ENCODE results near the gene PHF19.

PHF19 gene

DNA sequence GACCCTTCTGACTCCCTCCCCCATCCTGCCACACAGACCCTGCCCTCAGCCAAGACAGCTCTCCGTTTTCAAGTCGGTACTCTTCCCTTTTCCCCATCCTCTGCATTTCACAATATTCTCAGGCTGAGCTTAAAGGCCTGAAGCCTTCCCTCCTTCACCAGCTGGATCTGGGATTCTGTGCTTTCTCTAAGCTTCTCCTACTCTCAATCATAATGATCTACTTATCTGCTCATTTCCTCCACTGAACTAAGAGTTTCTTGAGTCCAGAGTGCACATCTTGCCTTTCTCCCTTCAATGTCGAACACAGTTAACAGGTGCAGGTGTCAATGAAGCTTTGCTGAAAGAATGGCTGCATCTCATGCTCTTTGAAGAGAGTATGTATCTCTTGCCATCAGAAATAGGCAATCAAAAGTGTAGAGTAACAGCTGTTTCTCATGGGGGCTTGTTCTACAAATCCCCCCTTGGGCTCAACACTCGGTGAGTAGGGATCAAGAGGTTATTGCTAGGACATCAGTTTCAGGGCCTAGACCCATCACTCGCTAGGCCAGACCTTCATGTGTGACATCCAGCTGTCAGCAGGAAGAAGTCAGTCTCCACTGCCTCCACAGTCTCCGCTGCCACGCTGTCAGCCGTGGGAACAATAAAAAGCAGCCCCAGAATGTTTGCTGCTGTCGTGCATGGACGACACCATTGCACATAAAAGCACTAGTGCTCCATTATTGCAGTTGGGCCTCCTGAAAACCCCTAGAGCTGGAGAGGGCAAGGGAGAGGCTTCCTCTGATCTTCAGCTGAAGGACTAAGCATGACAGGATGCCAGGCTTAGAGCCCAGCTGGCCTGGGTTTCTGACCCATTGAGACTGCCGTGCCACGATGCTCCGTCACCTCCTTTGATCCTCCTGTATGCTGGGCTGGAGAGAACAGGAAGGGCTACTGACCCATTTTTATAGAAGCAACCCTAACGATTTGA is 25.9 kb upstream of the PHF19 start:
- H3F3A ChIP-seq (ENCODE audit: control insufficient read depth, insufficient read depth) = peaks cover 30% of the 10 kb centered on the region
- TF ChIP-seq, protein P1, sequence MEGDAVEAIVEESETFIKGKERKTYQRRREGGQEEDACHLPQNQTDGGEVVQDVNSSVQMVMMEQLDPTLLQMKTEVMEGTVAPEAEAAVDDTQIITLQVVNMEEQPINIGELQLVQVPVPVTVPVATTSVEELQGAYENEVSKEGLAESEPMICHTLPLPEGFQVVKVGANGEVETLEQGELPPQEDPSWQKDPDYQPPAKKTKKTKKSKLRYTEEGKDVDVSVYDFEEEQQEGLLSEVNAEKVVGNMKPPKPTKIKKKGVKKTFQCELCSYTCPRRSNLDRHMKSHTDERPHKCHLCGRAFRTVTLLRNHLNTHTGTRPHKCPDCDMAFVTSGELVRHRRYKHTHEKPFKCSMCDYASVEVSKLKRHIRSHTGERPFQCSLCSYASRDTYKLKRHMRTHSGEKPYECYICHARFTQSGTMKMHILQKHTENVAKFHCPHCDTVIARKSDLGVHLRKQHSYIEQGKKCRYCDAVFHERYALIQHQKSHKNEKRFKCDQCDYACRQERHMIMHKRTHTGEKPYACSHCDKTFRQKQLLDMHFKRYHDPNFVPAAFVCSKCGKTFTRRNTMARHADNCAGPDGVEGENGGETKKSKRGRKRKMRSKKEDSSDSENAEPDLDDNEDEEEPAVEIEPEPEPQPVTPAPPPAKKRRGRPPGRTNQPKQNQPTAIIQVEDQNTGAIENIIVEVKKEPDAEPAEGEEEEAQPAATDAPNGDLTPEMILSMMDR (IDR thresholded peaks at IDR 0.05; ENCODE audit: low read depth, low read length, poor library complexity, severe bottlenecking) = no peak
- TF ChIP-seq EZH2phosphoT487 (IDR thresholded peaks at IDR 0.05; ENCODE audit: borderline replicate concordance, low read length) = no peak
- H3K27me3 ChIP-seq (ENCODE audit: control insufficient read depth, low read length) = no peaks in the 10 kb centered on the region
- no peaks in the 10 kb centered on the region for H4K20me1 ChIP-seq (ENCODE audit: control insufficient read depth, insufficient read depth, low read depth, low read length)
- no peaks in the 10 kb centered on the region for H3K9me3 ChIP-seq (ENCODE audit: control insufficient read depth, insufficient read depth, low read length)
- peak overlapping the region; percentile 53 for H3K4me3 ChIP-seq (ENCODE audit: low read length)
- H3K36me3 ChIP-seq (ENCODE audit: control insufficient read depth, low read length) = peaks cover 17% of the 10 kb centered on the region
- H3K9me2 ChIP-seq (replicated peaks; ENCODE audit: control insufficient read depth, low read length) = no peaks in the 10 kb centered on the region
- H3K4me1 ChIP-seq (ENCODE audit: control insufficient read depth, low read length) = peaks cover 86% of the 10 kb centered on the region
- H3K4me2 ChIP-seq (ENCODE audit: low read length) = peak overlapping the region; percentile 95
- no peaks in the 10 kb centered on the region; the same call in 1 of the 2 replicates for H3K79me2 ChIP-seq (ENCODE audit: control insufficient read depth, low read length)
- H3K27ac ChIP-seq (ENCODE audit: low read depth, low read length) = peak overlapping the region; percentile 94

DNA sequence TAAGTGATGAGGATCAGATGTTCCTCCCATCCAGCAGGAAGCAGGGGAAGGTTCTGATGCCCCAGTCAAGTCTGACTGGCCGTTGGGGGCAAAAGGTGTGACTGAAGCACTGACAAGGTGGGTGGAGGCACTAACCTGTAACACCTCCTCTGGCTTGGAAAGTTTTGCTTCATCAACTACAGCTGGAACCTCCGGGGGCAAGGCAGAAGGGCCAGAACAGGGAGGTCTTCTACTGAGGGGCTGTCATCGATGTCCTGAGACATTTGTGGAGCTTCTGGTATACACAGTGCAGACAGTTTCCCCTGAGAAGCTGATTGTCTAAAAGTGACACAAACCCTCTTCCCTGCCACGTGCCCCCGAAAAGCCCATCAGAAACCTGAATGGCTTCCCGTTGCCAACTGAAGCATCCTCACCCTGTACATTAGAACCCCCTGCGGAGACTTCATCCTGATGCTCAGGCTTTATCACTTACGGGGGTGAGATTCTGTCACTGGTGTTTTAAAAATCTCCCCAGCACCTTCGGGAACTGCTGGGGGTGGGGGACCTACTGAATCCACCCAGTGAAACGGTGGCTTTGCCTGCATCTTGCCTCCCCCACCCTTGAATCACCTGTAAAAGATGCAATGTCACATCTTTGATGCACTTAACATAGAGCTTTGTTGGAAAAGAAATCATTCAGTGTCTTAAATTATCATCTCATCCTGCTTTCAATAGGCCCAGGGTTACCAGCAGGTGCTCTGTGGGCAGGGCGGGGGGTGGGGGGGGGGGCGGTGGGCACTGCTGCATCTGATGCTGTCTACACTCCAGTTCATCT is 25.0 kb upstream of the PHF19 start:
- Histone ChIP-seq H3K4me2 (ENCODE audit: low read length) (peak overlapping the region; percentile 95), H3K9me3 (ENCODE audit: control insufficient read depth, insufficient read depth, low read length) (no peaks in the 10 kb centered on the region), H4K20me1 (ENCODE audit: control insufficient read depth, insufficient read depth, low read depth, low read length) (no peaks in the 10 kb centered on the region), H3K4me1 (ENCODE audit: control insufficient read depth, low read length) (peaks cover 95% of the 10 kb centered on the region), H3K36me3 (ENCODE audit: control insufficient read depth, low read length) (peaks cover 17% of the 10 kb centered on the region), H3F3A (ENCODE audit: control insufficient read depth, insufficient read depth) (peaks cover 30% of the 10 kb centered on the region), H3K4me3 (ENCODE audit: low read length) (peak overlapping the region; percentile 67), H3K27ac (ENCODE audit: low read depth, low read length) (peak overlapping the region; percentile 94), H3K27me3 (ENCODE audit: control insufficient read depth, low read length) (no peaks in the 10 kb centered on the region), H3K79me2 (ENCODE audit: control insufficient read depth, low read length) (no peaks in the 10 kb centered on the region; the same call in 1 of the 2 replicates), H3K9me2 (replicated peaks; ENCODE audit: control insufficient read depth, low read length) (no peaks in the 10 kb centered on the region)
- TF ChIP-seq EZH2phosphoT487 (IDR thresholded peaks at IDR 0.05; ENCODE audit: borderline replicate concordance, low read length) = no peak
- TF ChIP-seq, protein P1 (IDR thresholded peaks at IDR 0.05; ENCODE audit: low read depth, low read length, poor library complexity, severe bottlenecking) = no peak

DNA sequence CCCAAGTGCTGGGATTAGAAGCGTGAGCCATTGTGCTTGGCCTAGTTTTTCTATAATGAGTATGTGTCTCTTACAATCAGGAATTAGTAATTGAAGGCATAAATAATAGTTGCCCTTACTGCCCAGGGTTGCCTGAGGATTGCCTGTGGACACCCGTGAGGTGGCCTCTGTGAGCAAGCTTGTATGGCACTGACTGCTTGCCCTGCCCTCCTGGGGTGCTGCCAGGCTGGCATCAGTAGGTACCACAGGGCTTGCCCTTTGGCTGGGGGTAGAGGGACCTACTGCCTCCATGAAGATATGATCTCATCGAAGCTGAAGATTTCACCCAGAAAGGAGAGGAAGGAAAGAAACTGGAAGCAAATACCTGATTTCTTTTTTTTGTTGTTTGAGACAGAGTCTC is 23.8 kb upstream of the PHF19 start:
- H4K20me1 ChIP-seq (ENCODE audit: control insufficient read depth, insufficient read depth, low read depth, low read length) = no peaks in the 10 kb centered on the region
- H3K27me3 ChIP-seq (ENCODE audit: control insufficient read depth, low read length) = no peaks in the 10 kb centered on the region
- no peaks in the 10 kb centered on the region for H3K9me3 ChIP-seq (ENCODE audit: control insufficient read depth, insufficient read depth, low read length)
- H3K27ac ChIP-seq (ENCODE audit: low read depth, low read length) = peak overlapping the region; percentile 94
- H3K4me2 ChIP-seq (ENCODE audit: low read length) = peak overlapping the region; percentile 95
- H3K36me3 ChIP-seq (ENCODE audit: control insufficient read depth, low read length) = peaks cover 17% of the 10 kb centered on the region
- no peaks in the 10 kb centered on the region; the same call in 1 of the 2 replicates for H3K79me2 ChIP-seq (ENCODE audit: control insufficient read depth, low read length)
- H3K4me1 ChIP-seq (ENCODE audit: control insufficient read depth, low read length) = peaks cover 96% of the 10 kb centered on the region
- H3K4me3 ChIP-seq (ENCODE audit: low read length) = peak overlapping the region; percentile 36
- no peak for TF ChIP-seq EZH2phosphoT487 (IDR thresholded peaks at IDR 0.05; ENCODE audit: borderline replicate concordance, low read length)
- TF ChIP-seq, protein P1 (IDR thresholded peaks at IDR 0.05; ENCODE audit: low read depth, low read length, poor library complexity, severe bottlenecking) = no peak
- H3F3A ChIP-seq (ENCODE audit: control insufficient read depth, insufficient read depth) = peaks cover 33% of the 10 kb centered on the region
- no peaks in the 10 kb centered on the region for H3K9me2 ChIP-seq (replicated peaks; ENCODE audit: control insufficient read depth, low read length)

Measured in DOHH2 (cell line).